ENCODE results near the gene CDIPT. TPM values are rescaled to one million over a fixed set of nuclear protein-coding genes. Genes with fewer than 3 reads are reported as not detected.

CDIPT gene
- total RNA-seq, 1 donor from 2014 or later, result 47.2 TPM

DNA sequence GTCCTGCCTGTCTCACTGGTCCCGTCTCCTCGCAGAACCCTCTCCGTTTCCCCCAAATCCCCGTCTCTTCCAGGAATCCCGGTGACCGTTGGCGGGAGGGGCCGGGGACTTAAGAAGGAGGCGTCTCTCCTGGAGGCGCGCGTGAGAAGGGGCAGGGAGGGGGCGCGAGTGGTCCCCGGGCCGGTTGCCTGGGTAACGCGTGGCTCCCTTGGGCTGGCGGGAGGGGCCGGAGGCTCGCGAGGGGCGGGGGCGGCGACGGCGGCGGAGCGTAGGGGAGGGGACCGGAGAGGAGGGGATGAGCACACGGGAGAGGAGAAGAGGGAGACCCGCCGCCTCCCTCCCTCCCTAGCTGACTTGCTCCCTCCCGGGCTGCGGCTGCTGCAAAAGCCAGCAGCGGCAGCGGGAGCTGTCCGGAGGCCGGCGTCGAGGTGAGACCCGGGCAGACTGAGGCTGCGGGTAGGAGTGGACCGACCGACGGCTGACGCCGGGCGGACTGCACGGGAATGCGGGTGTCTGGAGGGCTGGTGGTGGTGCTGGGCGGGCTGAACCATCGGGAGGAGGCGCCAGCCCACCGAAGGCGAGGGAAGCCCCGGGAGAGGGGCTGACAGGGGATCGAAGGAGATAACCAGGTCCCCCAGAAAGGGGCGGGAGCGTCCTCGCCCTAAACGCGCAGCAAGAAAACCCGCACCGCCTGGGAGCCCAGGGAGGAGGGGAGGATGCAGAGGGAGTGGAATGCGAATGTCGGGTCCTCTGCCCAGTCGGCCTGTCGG is 50.9 kb downstream of the CDIPT start, which contains the start of gene PRRT2:
Gene PRRT2, plus strand, starts transcription at position 298 of the 770 bp plus-strand sequence. CDS start 862 bp downstream, outside the sequence.
- peak; percentile 56 for DNase-seq (ENCODE audit: low read depth)

DNA sequence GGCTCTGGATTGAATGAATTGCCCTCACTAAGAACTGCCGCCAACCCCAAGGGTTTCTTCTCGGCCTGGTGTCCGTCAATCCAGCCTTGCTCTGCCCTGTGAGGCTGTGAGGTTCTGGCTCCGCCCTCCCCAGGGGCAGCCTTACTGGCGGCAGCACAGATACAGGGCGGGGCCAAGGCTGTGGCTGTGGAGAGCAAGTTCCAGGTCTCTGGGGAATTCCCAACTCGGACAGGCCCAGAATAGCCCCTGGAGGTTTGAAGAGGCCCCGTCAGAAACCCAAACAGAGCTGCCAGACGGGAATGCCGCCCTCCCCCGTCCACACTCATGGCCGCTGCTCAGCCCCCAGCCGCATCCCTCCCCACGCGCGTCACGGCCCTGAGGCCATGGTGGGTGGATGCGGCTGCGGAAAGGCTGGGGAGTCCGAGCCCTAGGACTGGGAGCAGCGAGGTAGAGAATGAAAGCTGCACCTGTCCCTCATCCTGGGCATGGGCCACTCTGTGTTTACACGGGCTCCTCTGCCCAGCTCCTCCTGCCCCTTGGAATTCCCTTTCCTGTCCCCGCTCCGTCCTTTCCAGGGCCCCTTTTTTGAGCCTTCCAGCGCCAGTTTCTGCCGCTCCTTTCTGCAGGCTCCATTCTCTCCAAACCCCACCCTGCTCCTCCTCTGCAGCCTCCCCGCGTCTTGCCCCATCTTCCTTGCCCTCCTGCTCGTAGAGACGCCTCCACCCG is 51.7 kb downstream of the CDIPT start:
- DNase-seq (ENCODE audit: low read depth), result peak; percentile 99

DNA sequence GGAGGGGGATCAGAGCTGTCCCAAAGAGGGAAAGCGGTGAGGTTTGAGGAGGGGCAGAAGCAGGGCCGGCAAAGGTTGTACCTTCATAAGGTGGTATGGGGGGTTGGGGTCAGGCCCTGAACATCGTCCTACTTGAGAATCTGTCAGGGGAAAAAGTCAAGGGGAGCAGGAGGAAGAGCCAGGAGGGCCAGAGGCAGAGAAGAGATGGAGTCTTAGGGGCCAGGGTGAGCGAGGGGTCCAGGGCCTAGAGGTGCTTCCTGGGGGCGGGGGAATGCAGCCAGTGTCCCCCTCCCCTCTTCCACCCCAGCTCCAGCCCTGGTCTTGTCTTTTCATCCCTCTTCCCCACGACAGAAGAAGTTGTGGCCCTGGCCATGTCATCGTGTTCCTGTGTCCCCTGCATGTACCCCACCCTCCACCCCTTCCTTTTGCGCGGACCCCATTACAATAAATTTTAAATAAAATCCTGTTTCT is 52.3 kb downstream of the CDIPT start:
- DNase-seq (ENCODE audit: low read depth), result peak; percentile 6

DNA sequence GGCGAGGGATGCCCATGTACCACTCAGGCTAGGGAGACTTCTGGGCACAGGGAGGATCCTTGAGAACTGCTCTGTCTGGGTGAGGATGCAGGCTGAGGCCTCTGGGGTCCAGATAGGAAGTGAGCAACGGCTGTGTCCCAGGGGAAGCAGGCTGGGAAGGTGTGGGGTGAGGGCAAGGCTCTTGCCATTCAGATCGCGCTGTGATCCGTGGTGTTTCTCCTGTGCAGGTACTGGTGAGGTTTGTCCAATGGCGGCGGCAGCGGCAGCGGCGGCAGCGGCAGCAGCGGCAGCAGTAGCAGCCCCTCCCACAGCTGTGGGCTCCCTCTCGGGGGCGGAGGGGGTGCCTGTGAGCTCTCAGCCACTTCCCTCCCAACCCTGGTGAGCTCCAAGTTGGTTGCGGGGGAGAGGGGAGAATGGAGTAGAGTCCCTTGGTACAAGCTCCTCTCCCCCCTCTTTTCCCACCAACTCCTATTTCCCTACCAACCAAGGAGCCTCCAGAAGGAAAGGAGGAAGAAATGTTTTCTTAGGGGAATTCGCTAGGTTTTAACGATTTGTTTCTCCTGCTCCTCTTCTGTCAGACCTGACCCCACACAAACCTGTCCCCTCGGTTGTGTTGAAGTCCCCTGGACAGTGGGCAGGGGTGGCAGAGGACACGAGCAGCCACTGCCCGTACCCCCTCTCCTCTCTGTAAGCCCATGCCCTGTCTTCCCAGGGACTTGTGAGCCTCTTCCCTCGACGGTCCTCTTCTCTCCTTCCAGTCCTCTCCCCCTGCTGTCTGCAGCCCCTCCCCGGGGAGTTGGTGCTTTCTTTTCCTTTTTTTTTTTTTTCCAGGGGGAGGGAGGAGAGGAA is 53.0 kb downstream of the CDIPT start:
- DNase-seq (ENCODE audit: low read depth), result peak; percentile 7

DNA sequence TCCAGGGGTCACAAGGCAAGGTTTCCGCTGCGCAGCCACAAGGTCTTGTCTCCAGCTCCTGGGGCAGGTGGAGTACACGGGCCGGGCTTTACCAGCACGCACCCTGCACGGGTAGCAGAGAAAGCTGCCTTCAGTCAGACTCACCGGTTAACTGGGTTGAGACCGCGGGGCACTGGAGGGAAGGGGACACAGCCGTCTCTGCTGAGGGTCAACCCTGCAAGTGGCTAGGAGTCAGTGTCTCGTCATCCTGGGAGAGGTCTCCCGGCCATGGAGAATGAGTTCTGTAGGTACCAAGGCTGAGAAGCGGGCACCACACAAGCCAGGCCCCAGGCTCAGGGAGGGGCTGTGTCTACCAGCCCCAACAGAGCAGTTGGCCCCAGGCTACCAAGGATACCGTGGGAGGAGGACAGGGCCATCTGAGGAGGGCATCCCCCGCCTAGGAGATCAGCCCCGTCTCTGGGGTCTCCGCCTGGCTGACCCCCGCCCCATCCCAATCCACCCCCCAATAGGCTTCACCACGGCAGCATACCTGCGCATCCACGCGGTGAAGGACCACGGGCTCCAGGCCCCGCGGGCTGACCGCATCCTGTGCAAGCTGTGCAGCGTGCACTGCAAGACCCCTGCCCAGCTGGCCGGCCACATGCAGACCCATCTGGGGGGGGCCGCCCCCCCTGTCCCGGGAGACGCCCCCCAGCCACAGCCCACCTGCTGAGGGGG is 53.8 kb downstream of the CDIPT start:
- no peak for DNase-seq (ENCODE audit: low read depth)

Other genes with a start within 250 kb of the CDIPT start
- gene SPN, start 200.0 kb downstream of the CDIPT start, total RNA-seq, result not detected in 2 replicates
- 20.7 and 31.0 TPM in 2 replicates for gene QPRT, start 184.0 kb downstream of the CDIPT start, total RNA-seq
- gene C16orf54, start 117.2 kb downstream of the CDIPT start, total RNA-seq, result not detected in 2 replicates
- not detected in 2 replicates for gene ZG16, start 85.0 kb downstream of the CDIPT start, total RNA-seq
- gene KIF22, start 72.5 kb downstream of the CDIPT start, total RNA-seq, result 10.2 and 10.9 TPM in 2 replicates
- 136 and 218 TPM in 2 replicates for gene MAZ, start 56.7 kb downstream of the CDIPT start, total RNA-seq
- gene PRRT2, start 51.0 kb downstream of the CDIPT start, total RNA-seq, result 0.83 and 3.1 TPM in 2 replicates
- 38.4 and 49.0 TPM in 2 replicates for gene PAGR1, start 47.1 kb downstream of the CDIPT start, total RNA-seq
- gene MVP, start 42.8 kb downstream of the CDIPT start, total RNA-seq, result 361 and 417 TPM in 2 replicates
- gene SEZ6L2, start 36.3 kb upstream of the CDIPT start, total RNA-seq, result 6.4 and 11.8 TPM in 2 replicates
- gene ASPHD1, start 37.3 kb upstream of the CDIPT start, total RNA-seq, result 3.9 and 4.0 TPM in 2 replicates
- 6.8 and 9.3 TPM in 2 replicates for gene KCTD13, start 63.0 kb upstream of the CDIPT start, total RNA-seq
- 89.8 and 92.2 TPM in 2 replicates for gene TMEM219, start 98.9 kb upstream of the CDIPT start, total RNA-seq
- gene TAOK2, start 110.6 kb upstream of the CDIPT start, total RNA-seq, result 49.9 and 75.7 TPM in 2 replicates
- 11.9 and 12.7 TPM in 2 replicates for gene HIRIP3, start 132.4 kb upstream of the CDIPT start, total RNA-seq
- gene INO80E, start 133.0 kb upstream of the CDIPT start, total RNA-seq, result 43.8 and 97.6 TPM in 2 replicates
- not detected in 2 replicates for gene DOC2A, start 147.8 kb upstream of the CDIPT start, total RNA-seq
- gene C16orf92, start 160.0 kb upstream of the CDIPT start, total RNA-seq, result not detected in 2 replicates
- gene TLCD3B, start 168.0 kb upstream of the CDIPT start, total RNA-seq, result 0.21 and 1.0 TPM in 2 replicates
- gene ALDOA, start 202.5 kb upstream of the CDIPT start, total RNA-seq, result 2,927 and 3,693 TPM in 2 replicates
- 79.8 and 80.3 TPM in 2 replicates for gene PPP4C, start 212.8 kb upstream of the CDIPT start, total RNA-seq
- 0.45 and 1.4 TPM in 2 replicates for gene TBX6, start 228.7 kb upstream of the CDIPT start, total RNA-seq
- gene YPEL3, start 233.0 kb upstream of the CDIPT start, total RNA-seq, result 41.3 and 52.2 TPM in 2 replicates